Measurements from ENCODE around the gene AASDH. TPM values are rescaled to one million over a fixed set of nuclear protein-coding genes. Genes with fewer than 3 reads are reported as not detected.

AASDH gene
- total RNA-seq, 1 donor, result 16.6 TPM

DNA sequence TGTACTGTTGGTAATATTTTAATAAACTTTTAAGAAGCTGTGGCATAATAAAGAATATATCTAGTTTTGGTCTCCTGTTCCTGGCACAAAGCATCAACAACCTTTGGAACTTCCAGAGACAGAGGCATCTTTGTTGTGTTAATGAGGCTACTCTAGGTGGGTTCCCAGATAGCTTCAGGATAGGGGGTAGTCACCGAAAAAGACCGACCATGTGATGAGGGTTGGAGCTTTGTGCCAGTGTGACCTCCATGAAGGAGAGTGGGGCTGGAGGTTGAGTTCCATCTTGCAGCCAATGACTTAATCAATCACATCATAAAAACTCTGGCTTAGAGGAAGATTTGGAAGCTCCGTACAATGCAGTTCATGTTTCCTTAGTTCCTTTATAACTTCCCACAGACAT is 38.2 kb upstream of the AASDH start:
- Histone ChIP-seq H3K4me3 (ENCODE audit: insufficient read depth, low read length) (no peak overlapping the region), H4K20me1 (ENCODE audit: insufficient read depth, low read length) (no peaks in the 10 kb centered on the region), H3K27me3 (ENCODE audit: insufficient read depth, low read length) (no peaks in the 10 kb centered on the region), H3K4me2 (ENCODE audit: insufficient read depth, low read length) (no peak overlapping the region), H3K79me2 (ENCODE audit: insufficient read depth, low read length) (peaks cover 63% of the 10 kb centered on the region), H2AFZ (ENCODE audit: low read length) (no peak overlapping the region), H3K9me3 (ENCODE audit: low read depth, low read length) (no peaks in the 10 kb centered on the region), H3K36me3 (ENCODE audit: insufficient read depth, low read length) (no peaks in the 10 kb centered on the region), H3K4me1 (ENCODE audit: insufficient read depth, low read length) (no peaks in the 10 kb centered on the region), H3K27ac (ENCODE audit: low read depth, low read length) (no peak overlapping the region)
- no peak for DNase-seq (ENCODE audit: insufficient read length, low spot score, missing footprints)
- TF ChIP-seq, protein P1, sequence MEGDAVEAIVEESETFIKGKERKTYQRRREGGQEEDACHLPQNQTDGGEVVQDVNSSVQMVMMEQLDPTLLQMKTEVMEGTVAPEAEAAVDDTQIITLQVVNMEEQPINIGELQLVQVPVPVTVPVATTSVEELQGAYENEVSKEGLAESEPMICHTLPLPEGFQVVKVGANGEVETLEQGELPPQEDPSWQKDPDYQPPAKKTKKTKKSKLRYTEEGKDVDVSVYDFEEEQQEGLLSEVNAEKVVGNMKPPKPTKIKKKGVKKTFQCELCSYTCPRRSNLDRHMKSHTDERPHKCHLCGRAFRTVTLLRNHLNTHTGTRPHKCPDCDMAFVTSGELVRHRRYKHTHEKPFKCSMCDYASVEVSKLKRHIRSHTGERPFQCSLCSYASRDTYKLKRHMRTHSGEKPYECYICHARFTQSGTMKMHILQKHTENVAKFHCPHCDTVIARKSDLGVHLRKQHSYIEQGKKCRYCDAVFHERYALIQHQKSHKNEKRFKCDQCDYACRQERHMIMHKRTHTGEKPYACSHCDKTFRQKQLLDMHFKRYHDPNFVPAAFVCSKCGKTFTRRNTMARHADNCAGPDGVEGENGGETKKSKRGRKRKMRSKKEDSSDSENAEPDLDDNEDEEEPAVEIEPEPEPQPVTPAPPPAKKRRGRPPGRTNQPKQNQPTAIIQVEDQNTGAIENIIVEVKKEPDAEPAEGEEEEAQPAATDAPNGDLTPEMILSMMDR (IDR thresholded peaks at IDR 0.05; ENCODE audit: extremely low read depth, low read depth, low read length), result no peak

- Histone ChIP-seq H3K27ac (ENCODE audit: low read depth, low read length) (no peak overlapping the region), H3K27me3 (ENCODE audit: insufficient read depth, low read length) (no peaks in the 10 kb centered on the region), H2AFZ (ENCODE audit: low read length) (no peak overlapping the region), H3K4me2 (ENCODE audit: insufficient read depth, low read length) (no peak overlapping the region), H3K4me3 (ENCODE audit: insufficient read depth, low read length) (no peak overlapping the region), H3K9me3 (ENCODE audit: low read depth, low read length) (no peaks in the 10 kb centered on the region), H3K4me1 (ENCODE audit: insufficient read depth, low read length) (no peaks in the 10 kb centered on the region), H4K20me1 (ENCODE audit: insufficient read depth, low read length) (no peaks in the 10 kb centered on the region), H3K79me2 (ENCODE audit: insufficient read depth, low read length) (peaks cover 59% of the 10 kb centered on the region), H3K36me3 (ENCODE audit: insufficient read depth, low read length) (no peaks in the 10 kb centered on the region)
- TF ChIP-seq, protein P1 (IDR thresholded peaks at IDR 0.05; ENCODE audit: extremely low read depth, low read depth, low read length), result peak; percentile 72
- peak; percentile 52 for DNase-seq (ENCODE audit: insufficient read length, low spot score, missing footprints)
Measured at GRCh38 chr4:56424697-56425514, 37.6 kb upstream of the AASDH start.

DNA sequence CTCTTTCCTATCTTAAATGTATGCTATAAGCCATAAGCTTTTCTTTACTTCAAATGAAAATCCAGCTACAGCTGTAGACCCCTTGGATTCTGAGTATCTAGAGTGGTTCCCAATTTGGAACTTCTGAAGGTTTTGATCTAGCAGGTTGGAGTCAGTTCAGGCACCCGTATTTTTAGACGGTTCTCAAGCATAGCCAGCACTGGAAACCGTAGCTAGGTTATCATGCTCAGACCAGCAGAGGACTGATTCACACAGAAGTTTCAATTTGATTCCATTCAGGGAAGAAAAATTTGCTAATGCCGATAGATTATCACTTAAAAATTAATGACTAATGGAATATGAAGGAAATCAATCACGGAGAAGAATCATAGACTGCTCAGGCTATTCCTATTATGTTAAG is 36.9 kb upstream of the AASDH start:
- H3K4me2 ChIP-seq (ENCODE audit: insufficient read depth, low read length), result no peak overlapping the region
- H3K36me3 ChIP-seq (ENCODE audit: insufficient read depth, low read length), result no peaks in the 10 kb centered on the region
- no peaks in the 10 kb centered on the region for H4K20me1 ChIP-seq (ENCODE audit: insufficient read depth, low read length)
- H3K27me3 ChIP-seq (ENCODE audit: insufficient read depth, low read length), result no peaks in the 10 kb centered on the region
- TF ChIP-seq, protein P1 (IDR thresholded peaks at IDR 0.05; ENCODE audit: extremely low read depth, low read depth, low read length), result no peak
- H3K9me3 ChIP-seq (ENCODE audit: low read depth, low read length), result no peaks in the 10 kb centered on the region
- no peak for DNase-seq (ENCODE audit: insufficient read length, low spot score, missing footprints)
- no peak overlapping the region for H3K27ac ChIP-seq (ENCODE audit: low read depth, low read length)
- H3K4me1 ChIP-seq (ENCODE audit: insufficient read depth, low read length), result no peaks in the 10 kb centered on the region
- no peak overlapping the region for H2AFZ ChIP-seq (ENCODE audit: low read length)
- no peak overlapping the region for H3K4me3 ChIP-seq (ENCODE audit: insufficient read depth, low read length)
- H3K79me2 ChIP-seq (ENCODE audit: insufficient read depth, low read length), result peaks cover 59% of the 10 kb centered on the region

DNA sequence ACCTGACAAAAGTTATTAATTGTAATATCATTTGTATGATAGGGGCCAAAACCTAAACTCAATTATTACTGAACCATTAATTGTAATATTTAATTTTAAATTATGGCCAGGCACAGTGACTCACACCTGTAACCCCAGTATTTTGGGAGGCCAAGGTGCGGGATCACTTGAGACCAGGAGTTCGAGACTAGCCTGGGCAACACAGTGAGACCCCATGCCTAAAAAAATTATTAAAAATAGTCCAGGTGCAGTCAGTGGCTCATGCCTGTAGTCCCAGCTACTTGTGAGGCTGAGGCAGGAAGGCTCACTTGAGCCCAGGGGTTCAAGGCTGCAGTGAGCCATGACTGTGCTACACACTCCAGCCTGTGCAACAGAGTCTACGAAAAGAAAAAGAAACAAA is 30.1 kb upstream of the AASDH start:
- H4K20me1 ChIP-seq (ENCODE audit: insufficient read depth, low read length), result no peaks in the 10 kb centered on the region
- no peaks in the 10 kb centered on the region for H3K27me3 ChIP-seq (ENCODE audit: insufficient read depth, low read length)
- H3K4me3 ChIP-seq (ENCODE audit: insufficient read depth, low read length), result no peak overlapping the region
- H3K4me1 ChIP-seq (ENCODE audit: insufficient read depth, low read length), result peaks cover 6% of the 10 kb centered on the region
- TF ChIP-seq, protein P1 (IDR thresholded peaks at IDR 0.05; ENCODE audit: extremely low read depth, low read depth, low read length), result no peak
- H3K79me2 ChIP-seq (ENCODE audit: insufficient read depth, low read length), result peaks cover 48% of the 10 kb centered on the region
- H3K4me2 ChIP-seq (ENCODE audit: insufficient read depth, low read length), result no peak overlapping the region
- H3K27ac ChIP-seq (ENCODE audit: low read depth, low read length), result no peak overlapping the region
- no peak overlapping the region for H2AFZ ChIP-seq (ENCODE audit: low read length)
- H3K36me3 ChIP-seq (ENCODE audit: insufficient read depth, low read length), result no peaks in the 10 kb centered on the region
- H3K9me3 ChIP-seq (ENCODE audit: low read depth, low read length), result no peaks in the 10 kb centered on the region
- no peak for DNase-seq (ENCODE audit: insufficient read length, low spot score, missing footprints)
